SK-N-DZ (cell line): ENCODE results near the gene FMOD.
A peak's percentile ranks its signal among the peaks of the same experiment; 100 is the strongest.
"Not testable (repeated sequence)": the region's sequence is repeated elsewhere in the genome, so short reads cannot be mapped to it uniquely, and the experiment has no call there.

ENCODE experiments used
- DNase-seq: peaks from one replicate; pipeline ENCODE4 v3.0.0-alpha.2; 2015; ENCODE audit warnings: low spot score
- small RNA-seq, 2 experiments: library from RNA; depleted of rRNA; stranded (forward); fragments of <200 nt; gene quantifications; one replicate each; pipeline ENCODE3, GENCODE V24; 2014

Gene FMOD

GRCh38 chr1:203306965-203307541 is 43.9 kb downstream of the FMOD start:
- DNase-seq = no peak

- DNase-seq = no peak
Measured at GRCh38 chr1:203306089-203306964, 44.6 kb downstream of the FMOD start.

- no peak for DNase-seq
Measured at GRCh38 chr1:203305809-203306088, 45.2 kb downstream of the FMOD start.

- DNase-seq = peak; percentile 84
Measured at GRCh38 chr1:203304919-203305808, 45.8 kb downstream of the FMOD start, which contains the start of gene BTG2. TSS of gene BTG2 (plus strand) at chr1:203305519. CDS start at chr1:203305607, 88 bp downstream.

- DNase-seq = no peak
Measured at GRCh38 chr1:203304391-203304918, 46.5 kb downstream of the FMOD start.

GRCh38 chr1:203302894-203303293 is 48.0 kb downstream of the FMOD start:
- DNase-seq = no peak

GRCh38 chr1:203302456-203302855 is 48.5 kb downstream of the FMOD start:
- DNase-seq = no peak

GRCh38 chr1:203301331-203301668 is 49.6 kb downstream of the FMOD start:
- no peak for DNase-seq

GRCh38 chr1:203300441-203301330 is 50.2 kb downstream of the FMOD start:
- no peak for DNase-seq

GRCh38 chr1:203299719-203300429 is 51.0 kb downstream of the FMOD start:
- DNase-seq = not testable (repeated sequence)

GRCh38 chr1:203299169-203299568 is 51.8 kb downstream of the FMOD start:
- DNase-seq = no peak

- no peak for DNase-seq
Measured at GRCh38 chr1:203296460-203297073, 54.4 kb downstream of the FMOD start.

- DNase-seq = no peak
Measured at GRCh38 chr1:203295796-203296195, 55.1 kb downstream of the FMOD start.

- no peak for DNase-seq
Measured at GRCh38 chr1:203291201-203292096, 59.5 kb downstream of the FMOD start.

Small RNAs within 50 kb of the gene (small RNA-seq; reads per million reads assigned to genes)
- 0 reads per million in 2 experiments for gene AL359837.1
- 0 to 0.03 reads per million in 2 experiments for gene RNU6-487P
